HepG2 (cell line): ENCODE data around the gene NPDC1. TPM values are rescaled to one million over a fixed set of nuclear protein-coding genes. Genes with fewer than 3 reads are reported as not detected.
A peak's percentile ranks its signal among the peaks of the same experiment; 100 is the strongest.

Source experiments
- ATAC-seq: fragments of 200-7000 bp; cut with Tn5 transposase; 3 replicates; pipeline ENCODE4 v1.9.1; 2020; ENCODE audit warnings: mild to moderate bottlenecking, moderate library complexity
- BruUV-seq: library from RNA; stranded (reverse); fragments of 400-500 nt; replicated peaks from 2 replicates; lab custom pipeline; 2021; lab: Mats Ljungman, UMichigan
- CTCF ChIA-PET: fragments of 300-600 bp; formaldehyde crosslinking; extraction: SDS; loops from one replicate; lab custom pipeline; 2021; ENCODE audit warnings: low total read pairs, inconsistent platforms, low intra/inter-chr PET ratio; lab: Yijun Ruan, JAX
- POLR2A ChIA-PET: fragments of 350-600 bp; sonication (Branson Sonifier 250); formaldehyde crosslinking; loops from one replicate; lab custom pipeline; 2020; ENCODE audit warnings: antibody characterized with exemption, inconsistent platforms; lab: Yijun Ruan, JAX
- DNase-seq: peaks from one replicate; pipeline ENCODE4 v3.0.0-alpha.2; 2015; ENCODE audit warnings: low spot score
- FAIRE-seq: peaks from 3 replicates; lab custom pipeline; 2011; peaks lifted over from hg19 to GRCh38; lab: Jason Lieb, UNC
- H2AFZ ChIP-seq: one replicate; pipeline ENCODE4 v1.6.1; 2011; ENCODE audit warnings: low read length, inconsistent platforms
- H3K27ac ChIP-seq: fragments of 300-600 bp; 3 replicates; pipeline ENCODE4 v1.8.0; 2011; ENCODE audit warnings: mixed run types, mild to moderate bottlenecking, mixed read lengths, low read length, inconsistent platforms; ENCODE audit not compliant: insufficient read depth; ENCODE audit errors: extremely low read length
- H3K27me3 ChIP-seq, 2 experiments: fragments of 200-600 bp in 1 of 2; 2 replicates in 1 of 2; 3 replicates in 1 of 2; pipeline versions ENCODE4 v1.6.0 to v1.8.0; 2011; ENCODE audit warnings: low read length in 2 of 2, mild to moderate bottlenecking in 2 of 2, moderate library complexity in 2 of 2, inconsistent platforms in 1 of 2; ENCODE audit not compliant: insufficient read depth in 2 of 2, control insufficient read depth in 1 of 2
- H3K36me3 ChIP-seq, 2 experiments: fragments of 200-600 bp in 1 of 2; replicated peaks in 1 of 2; 2 replicates in 1 of 2; 3 replicates in 1 of 2; pipeline versions ENCODE4 v1.5.1 to v1.8.0; 2011; ENCODE audit warnings: low read length in 2 of 2, inconsistent platforms in 1 of 2; ENCODE audit not compliant: insufficient read depth in 2 of 2, control insufficient read depth in 1 of 2
- H3K4me1 ChIP-seq: 2 replicates; pipeline ENCODE4 v1.5.1; 2012; ENCODE audit warnings: low read length, inconsistent platforms; ENCODE audit not compliant: insufficient read depth
- H3K4me2 ChIP-seq: 2 replicates; pipeline ENCODE4 v1.6.0; 2011; ENCODE audit warnings: low read depth, low read length, inconsistent platforms
- H3K4me3 ChIP-seq, 3 experiments: fragments of 200-600 bp in 1 of 3; sonication (generic), shearing (Covaris generic) in 1 of 3; replicated peaks in 1 of 3; 2 replicates each; pipeline ENCODE4 v1.5.1; 2011 to 2016; ENCODE audit warnings: low read length in 3 of 3, inconsistent platforms in 2 of 3, low read depth in 2 of 3, mild to moderate bottlenecking in 2 of 3, control low read depth in 1 of 3, mixed read lengths in 1 of 3; ENCODE audit not compliant: insufficient read depth in 1 of 3
- H3K79me2 ChIP-seq: one replicate; pipeline ENCODE4 v1.6.1; 2011; ENCODE audit warnings: low read length, inconsistent platforms; ENCODE audit not compliant: insufficient read depth
- H3K9ac ChIP-seq: 2 replicates; pipeline ENCODE4 v1.6.0; 2011; ENCODE audit warnings: mild to moderate bottlenecking, low read depth, low read length, inconsistent platforms; ENCODE audit not compliant: insufficient read depth
- H3K9me3 ChIP-seq: 2 replicates; pipeline ENCODE4 v1.5.1; 2012; ENCODE audit warnings: mild to moderate bottlenecking, low read length
- H4K20me1 ChIP-seq: 2 replicates; pipeline ENCODE4 v1.6.0; 2011; ENCODE audit warnings: inconsistent platforms, mild to moderate bottlenecking, low read length, moderate library complexity; ENCODE audit not compliant: insufficient read depth
- MYNN ChIP-seq: sonication (generic); formaldehyde crosslinking; IDR thresholded peaks from 2 replicates; pipeline ENCODE4 v1.4.0; 2020; ENCODE audit warnings: mild to moderate bottlenecking, low read depth, missing genetic modification reagents
- NFIB ChIP-seq: sonication (generic); formaldehyde crosslinking; IDR thresholded peaks from 2 replicates; pipeline ENCODE4 v1.9.0; 2021; ENCODE audit warnings: missing genetic modification reagents, mild to moderate bottlenecking, borderline replicate concordance
- NRL ChIP-seq: sonication (generic); formaldehyde crosslinking; IDR thresholded peaks from 2 replicates; pipeline ENCODE4 v1.5.0; 2020; ENCODE audit warnings: missing genetic modification reagents, mild to moderate bottlenecking, moderate library complexity, borderline replicate concordance
- SALL1 ChIP-seq: sonication (generic); formaldehyde crosslinking; IDR thresholded peaks from 2 replicates; pipeline ENCODE4 v1.8.0; 2022; ENCODE audit warnings: mild to moderate bottlenecking, missing genetic modification reagents
- SETDB1 ChIP-seq: sonication (generic); formaldehyde crosslinking; IDR thresholded peaks from 2 replicates; pipeline ENCODE4 v1.5.1; 2020; ENCODE audit warnings: missing genetic modification reagents, mild to moderate bottlenecking, borderline replicate concordance
- TBX2 ChIP-seq: sonication (generic); formaldehyde crosslinking; IDR thresholded peaks from 2 replicates; pipeline ENCODE4 v1.5.0; 2020; ENCODE audit warnings: missing genetic modification reagents, mild to moderate bottlenecking, borderline replicate concordance
- YEATS4 ChIP-seq: sonication (generic); formaldehyde crosslinking; IDR thresholded peaks from 2 replicates; pipeline ENCODE4 v1.4.0; 2020; ENCODE audit warnings: missing genetic modification reagents, borderline replicate concordance
- YY1 ChIP-seq: IDR thresholded peaks from 2 replicates; pipeline ENCODE4 v1.6.1; 2011; ENCODE audit warnings: low read length, low read depth, moderate library complexity, mild to moderate bottlenecking; ENCODE audit not compliant: insufficient read depth, insufficient replicate concordance
- ZBTB39 ChIP-seq: sonication (generic); formaldehyde crosslinking; IDR thresholded peaks from 2 replicates; pipeline ENCODE4 v1.5.0; 2020; ENCODE audit warnings: missing genetic modification reagents
- ZFY ChIP-seq: sonication (generic); formaldehyde crosslinking; IDR thresholded peaks from 2 replicates; pipeline ENCODE4 v1.4.0; 2020; ENCODE audit warnings: missing genetic modification reagents
- ZNF605 ChIP-seq: sonication (generic); formaldehyde crosslinking; IDR thresholded peaks from 2 replicates; pipeline ENCODE4 v1.8.0; 2022; ENCODE audit warnings: mild to moderate bottlenecking, missing genetic modification reagents
- ZNF724P ChIP-seq: sonication (generic); formaldehyde crosslinking; IDR thresholded peaks from 2 replicates; pipeline ENCODE4 v1.8.0; 2022; ENCODE audit warnings: missing genetic modification reagents, borderline replicate concordance
- ZNF788 ChIP-seq: sonication (generic); formaldehyde crosslinking; IDR thresholded peaks from 2 replicates; pipeline ENCODE4 v1.5.0; 2020; ENCODE audit warnings: mild to moderate bottlenecking, missing genetic modification reagents, borderline replicate concordance
- WGBS: methylation state at CpG from one replicate; pipeline ENCODE4 v1.1.6; 2017; ENCODE audit warnings: low lambda C conversion rate; 5-methylcytosine and 5-hydroxymethylcytosine counted together
- in situ Hi-C: cut with HindIII; loops from 2 replicates; pipeline ENCODE4 v1.10.0; 2017; ENCODE audit warnings: low pct_unique_long_range_greater_than_20kb; ENCODE audit not compliant: extremely low pct_ligation_motif_present
- intact Hi-C: fragments of 100-400 bp; cut with micrococcal nuclease; formaldehyde crosslinking; loops from one replicate; pipeline ENCODE4 v1.10.0; 2022; ENCODE audit not compliant: unreplicated experiment
- polyA plus RNA-seq, 8 experiments: library from polyadenylated mRNA; depleted of rRNA in 3 of 8; stranded (reverse) in 7 of 8; unstranded in 1 of 8; fragments of >200 nt; fragmentation: Illumina TruSeq in 4 of 8; extraction: Trizol in 4 of 8; gene quantifications; 2 replicates each; pipeline versions ENCODE4 v1.2.1 to v1.2.3, GENCODE V29; 2011 to 2016; ENCODE audit warnings: low read depth in 4 of 8, missing spikeins in 1 of 8, mixed read lengths in 1 of 8; ENCODE audit not compliant: insufficient read depth in 1 of 8
- total RNA-seq, 5 experiments: library from RNA; depleted of rRNA; stranded (reverse); fragments of >200 nt; fragmentation: Illumina TruSeq; extraction: Trizol; gene quantifications; 2 replicates each; pipeline ENCODE4 v1.2.3, GENCODE V29; 2016; ENCODE audit warnings: low read depth in 1 of 5
- TF ChIP-seq, protein P1 (sequence below): sonication (generic); formaldehyde crosslinking; IDR thresholded peaks from 2 replicates; pipeline ENCODE4 v1.4.0; 2020; ENCODE audit warnings: missing genetic modification reagents

The NPDC1 gene
- total and polyA plus RNA-seq, 2 of the 13 experiments (the other 11 are each of a cell fraction or from before 2014, with no cell fraction given): 0.84 to 5.4 TPM

DNA sequence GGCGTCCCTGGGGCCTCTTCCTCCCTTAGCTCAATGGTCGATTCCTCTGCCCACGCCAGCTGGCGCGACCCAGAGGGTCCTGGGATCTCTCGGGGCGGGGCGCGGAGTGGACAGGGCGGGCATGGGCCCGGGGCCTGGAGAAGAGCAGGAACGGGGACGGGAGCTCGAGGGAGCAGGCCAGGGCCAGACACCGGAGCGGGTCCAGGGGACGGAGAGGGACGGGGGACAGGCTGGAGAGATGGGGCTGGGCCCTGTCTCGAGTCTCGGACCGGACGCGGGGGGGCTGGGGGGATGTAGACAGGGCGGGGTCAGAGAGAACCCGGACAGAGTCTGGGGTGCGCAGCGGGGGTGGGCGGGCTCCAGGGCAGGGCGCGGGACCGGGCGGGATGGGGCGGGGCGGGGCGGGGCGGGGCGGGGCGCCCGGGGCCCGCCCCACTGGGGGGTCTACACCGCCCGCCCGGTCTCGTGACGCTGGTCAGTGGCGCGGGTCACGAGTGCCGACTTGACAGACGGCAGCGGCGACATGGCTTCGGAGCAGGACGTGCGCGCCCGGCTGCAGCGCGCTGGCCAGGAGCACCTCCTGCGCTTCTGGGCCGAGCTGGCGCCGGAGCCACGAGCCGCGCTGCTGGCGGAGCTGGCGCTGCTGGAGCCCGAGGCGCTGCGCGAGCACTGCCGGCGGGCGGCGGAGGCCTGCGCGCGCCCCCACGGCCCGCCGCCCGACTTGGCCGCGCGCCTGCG, 31.2 kb upstream of the NPDC1 start, which contains the start of gene UAP1L1 (continued):
- TF ChIP-seq ZBTB39 (CRISPR knock-in tag) (no peak), ZNF724P (CRISPR knock-in tag) (peak; percentile 36; the same call in 1 of the 2 replicates), MYNN (no peak), YEATS4 (CRISPR knock-in tag) (peak; percentile 28; the same call in 1 of the 2 replicates), ZFY (CRISPR knock-in tag) (peak; percentile 64), YY1 (peak; percentile 36)
- TF ChIP-seq, all 625 proteins: peak for 56

DNA sequence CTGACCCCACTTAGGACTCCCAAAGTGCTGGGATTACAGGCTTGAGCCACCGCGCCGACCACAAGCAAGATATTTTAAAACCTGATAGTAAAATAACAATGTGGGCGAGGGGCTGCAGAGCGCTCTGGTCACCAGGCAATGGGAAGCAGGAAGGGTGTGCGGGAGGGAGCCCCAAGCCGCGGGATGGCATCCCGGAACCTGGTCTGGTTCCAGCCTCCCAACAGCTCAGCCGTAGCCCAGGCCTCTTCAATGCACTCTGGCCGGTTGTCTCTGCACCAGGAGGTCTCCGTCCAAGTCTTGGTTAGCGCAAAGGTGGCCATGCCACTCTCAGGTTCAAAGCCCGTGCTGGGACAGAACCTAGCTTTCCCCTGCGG, 30.6 kb upstream of the NPDC1 start:
- Histone ChIP-seq H3K9ac (peak overlapping the region; percentile 49), H3K27me3 (no peaks in the 10 kb centered on the region), H2AFZ (peak overlapping the region; percentile 54), H3K36me3 (peaks cover 9% of the 10 kb centered on the region in 2 experiments; a peak in 4 of 5 replicates), H3K27ac (peak overlapping the region; percentile 43), H3K79me2 (no peaks in the 10 kb centered on the region), H4K20me1 (no peaks in the 10 kb centered on the region), H3K4me1 (peaks cover 46% of the 10 kb centered on the region), H3K4me2 (peak overlapping the region; percentile 73), H3K9me3 (no peaks in the 10 kb centered on the region), H3K4me3 (peak overlapping the region; percentile 55 to 85 (median 76); a peak in 4 of 6 replicates)
- DNase-seq (no peak), ATAC-seq (peak; percentile 41), FAIRE-seq (no peak)
- no TSS peak for BruUV-seq
- intact Hi-C loops: no loop called here
- 59% methylated on average over 10 of the region's 15 CpGs for WGBS
- POLR2A ChIA-PET: interaction anchor here (0.5 to 2.9 kb wide), 6 partner anchors 8 to 201 kb away, joined by 3 to 30 read pairs (median 5); partner anchors contain the start of genes MAN1B1, TOR4A and TUBB4B
- in situ Hi-C loops: no loop called here
- CTCF ChIA-PET: no interaction called here
- TF ChIP-seq NFIB (no peak), ZNF605 (CRISPR knock-in tag) (0 out of 2 replicates have a peak, but pooled peaks have one; percentile 25), ZNF788 (CRISPR knock-in tag) (0 out of 2 replicates have a peak, but pooled peaks have one; percentile 57), TBX2 (peak; percentile 48; the same call in 1 of the 2 replicates), SALL1 (0 out of 2 replicates have a peak, but pooled peaks have one; percentile 24), SETDB1 (no peak), NRL (0 out of 2 replicates have a peak, but pooled peaks have one; percentile 26)
- TF ChIP-seq, protein P1, sequence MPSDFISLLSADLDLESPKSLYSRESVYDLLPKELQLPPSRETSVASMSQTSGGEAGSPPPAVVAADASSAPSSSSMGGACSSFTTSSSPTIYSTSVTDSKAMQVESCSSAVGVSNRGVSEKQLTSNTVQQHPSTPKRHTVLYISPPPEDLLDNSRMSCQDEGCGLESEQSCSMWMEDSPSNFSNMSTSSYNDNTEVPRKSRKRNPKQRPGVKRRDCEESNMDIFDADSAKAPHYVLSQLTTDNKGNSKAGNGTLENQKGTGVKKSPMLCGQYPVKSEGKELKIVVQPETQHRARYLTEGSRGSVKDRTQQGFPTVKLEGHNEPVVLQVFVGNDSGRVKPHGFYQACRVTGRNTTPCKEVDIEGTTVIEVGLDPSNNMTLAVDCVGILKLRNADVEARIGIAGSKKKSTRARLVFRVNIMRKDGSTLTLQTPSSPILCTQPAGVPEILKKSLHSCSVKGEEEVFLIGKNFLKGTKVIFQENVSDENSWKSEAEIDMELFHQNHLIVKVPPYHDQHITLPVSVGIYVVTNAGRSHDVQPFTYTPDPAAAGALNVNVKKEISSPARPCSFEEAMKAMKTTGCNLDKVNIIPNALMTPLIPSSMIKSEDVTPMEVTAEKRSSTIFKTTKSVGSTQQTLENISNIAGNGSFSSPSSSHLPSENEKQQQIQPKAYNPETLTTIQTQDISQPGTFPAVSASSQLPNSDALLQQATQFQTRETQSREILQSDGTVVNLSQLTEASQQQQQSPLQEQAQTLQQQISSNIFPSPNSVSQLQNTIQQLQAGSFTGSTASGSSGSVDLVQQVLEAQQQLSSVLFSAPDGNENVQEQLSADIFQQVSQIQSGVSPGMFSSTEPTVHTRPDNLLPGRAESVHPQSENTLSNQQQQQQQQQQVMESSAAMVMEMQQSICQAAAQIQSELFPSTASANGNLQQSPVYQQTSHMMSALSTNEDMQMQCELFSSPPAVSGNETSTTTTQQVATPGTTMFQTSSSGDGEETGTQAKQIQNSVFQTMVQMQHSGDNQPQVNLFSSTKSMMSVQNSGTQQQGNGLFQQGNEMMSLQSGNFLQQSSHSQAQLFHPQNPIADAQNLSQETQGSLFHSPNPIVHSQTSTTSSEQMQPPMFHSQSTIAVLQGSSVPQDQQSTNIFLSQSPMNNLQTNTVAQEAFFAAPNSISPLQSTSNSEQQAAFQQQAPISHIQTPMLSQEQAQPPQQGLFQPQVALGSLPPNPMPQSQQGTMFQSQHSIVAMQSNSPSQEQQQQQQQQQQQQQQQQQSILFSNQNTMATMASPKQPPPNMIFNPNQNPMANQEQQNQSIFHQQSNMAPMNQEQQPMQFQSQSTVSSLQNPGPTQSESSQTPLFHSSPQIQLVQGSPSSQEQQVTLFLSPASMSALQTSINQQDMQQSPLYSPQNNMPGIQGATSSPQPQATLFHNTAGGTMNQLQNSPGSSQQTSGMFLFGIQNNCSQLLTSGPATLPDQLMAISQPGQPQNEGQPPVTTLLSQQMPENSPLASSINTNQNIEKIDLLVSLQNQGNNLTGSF (CRISPR knock-in tag): no peak
